ENCODE data around the gene THRB.
A peak's percentile ranks its signal among the peaks of the same experiment; 100 is the strongest.

The THRB gene

DNA sequence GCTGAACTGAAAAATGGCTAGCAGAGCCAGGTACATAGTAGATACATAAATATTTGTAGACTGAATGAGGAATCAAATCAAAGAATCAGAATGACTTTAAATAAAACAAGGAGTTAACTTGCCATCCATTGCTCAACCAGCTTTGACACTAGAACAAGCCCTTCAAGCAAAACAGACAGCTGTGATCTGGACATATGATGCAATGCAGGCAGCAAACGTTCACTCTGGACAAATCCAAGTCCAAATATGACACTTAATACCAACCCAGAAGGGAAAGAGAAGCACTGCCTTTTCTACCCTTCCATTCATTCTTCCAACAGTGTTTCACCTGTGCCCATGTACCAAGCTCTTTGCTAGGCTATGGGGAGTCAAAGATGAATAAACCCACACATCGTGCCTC, 4.5 kb downstream of the THRB start:
- DNase-seq (ENCODE audit: low spot score), result no peak

DNA sequence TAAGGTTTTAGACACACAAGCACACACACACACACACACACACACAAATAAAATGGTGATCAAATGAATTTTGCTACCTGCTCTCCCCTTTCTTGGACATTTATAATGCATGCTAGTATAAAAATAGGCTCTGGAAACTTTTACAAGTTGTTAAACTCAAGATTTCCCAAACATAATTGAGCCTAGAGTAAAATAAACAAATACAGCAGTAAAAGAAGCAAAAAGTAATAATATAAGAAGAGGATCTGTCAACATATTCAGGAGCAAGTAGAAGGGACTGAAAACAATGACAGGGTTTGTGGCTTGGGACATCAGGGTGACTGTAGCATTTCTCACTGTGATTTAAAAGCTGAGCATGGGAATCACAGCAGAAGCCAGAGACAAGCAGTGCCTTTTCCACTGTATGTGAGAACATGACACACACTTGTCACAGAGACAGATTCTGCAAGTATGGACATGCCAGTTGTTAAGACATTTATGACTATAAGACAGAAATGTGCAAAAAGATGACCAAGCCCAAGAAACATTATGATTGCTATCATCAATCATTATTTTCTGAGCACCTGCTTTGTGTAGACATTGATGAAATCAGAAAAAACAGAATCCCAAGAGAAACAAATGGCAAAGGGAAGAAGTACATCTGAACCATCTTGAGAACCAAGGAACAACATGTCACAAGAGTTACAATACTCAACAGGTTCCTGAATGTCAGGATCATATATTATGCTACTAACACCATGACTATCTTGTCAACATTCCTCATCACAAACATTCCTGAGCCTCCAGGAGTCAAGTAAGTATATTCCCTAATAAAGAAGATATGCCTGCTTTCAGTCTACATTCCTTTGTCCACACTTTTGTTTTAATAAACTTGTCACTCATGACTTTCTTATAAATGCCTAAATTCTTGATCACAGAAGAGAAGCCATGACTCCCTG, 7.1 kb downstream of the THRB start:
- DNase-seq (ENCODE audit: low spot score), result no peak

DNA sequence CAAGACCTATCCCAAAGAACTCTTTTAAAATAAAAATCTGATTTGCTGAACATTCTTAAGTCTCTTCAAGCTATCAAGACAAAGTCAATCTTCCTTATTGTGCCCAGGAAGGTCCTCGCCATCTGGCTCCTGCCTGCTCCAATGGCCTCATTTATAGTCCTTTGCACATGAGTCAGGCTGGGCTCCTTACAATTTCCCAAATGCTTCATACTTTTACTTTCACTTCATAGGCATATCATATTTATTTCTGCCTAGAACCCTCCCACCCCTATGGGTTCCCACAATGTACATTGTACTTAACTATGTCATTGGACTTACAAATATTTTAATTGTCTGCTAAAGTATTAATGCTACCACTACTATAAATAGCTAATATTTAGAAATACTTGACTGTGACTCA, 9.1 kb downstream of the THRB start:
- peak; percentile 22 for DNase-seq (ENCODE audit: low spot score)

DNA sequence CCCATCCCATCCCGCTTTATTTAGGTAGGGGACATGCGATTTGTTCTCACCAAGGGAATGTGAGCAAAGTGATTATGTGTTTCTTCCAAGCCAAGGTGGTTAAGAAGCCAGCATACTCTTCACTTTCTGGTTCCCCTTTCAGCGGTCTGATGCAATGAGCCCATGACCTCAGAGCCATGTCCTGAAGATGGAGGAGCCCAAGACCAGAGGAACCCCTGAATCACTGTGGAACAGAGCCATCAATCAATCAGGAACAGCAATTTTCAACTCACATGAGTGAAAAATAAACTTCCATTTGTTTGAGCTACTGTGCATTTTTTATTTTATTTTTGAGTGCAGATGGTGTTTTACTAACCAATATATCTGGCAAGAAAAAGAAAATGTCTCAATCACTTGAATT, 10.8 kb downstream of the THRB start:
- DNase-seq (ENCODE audit: low spot score), result no peak

DNA sequence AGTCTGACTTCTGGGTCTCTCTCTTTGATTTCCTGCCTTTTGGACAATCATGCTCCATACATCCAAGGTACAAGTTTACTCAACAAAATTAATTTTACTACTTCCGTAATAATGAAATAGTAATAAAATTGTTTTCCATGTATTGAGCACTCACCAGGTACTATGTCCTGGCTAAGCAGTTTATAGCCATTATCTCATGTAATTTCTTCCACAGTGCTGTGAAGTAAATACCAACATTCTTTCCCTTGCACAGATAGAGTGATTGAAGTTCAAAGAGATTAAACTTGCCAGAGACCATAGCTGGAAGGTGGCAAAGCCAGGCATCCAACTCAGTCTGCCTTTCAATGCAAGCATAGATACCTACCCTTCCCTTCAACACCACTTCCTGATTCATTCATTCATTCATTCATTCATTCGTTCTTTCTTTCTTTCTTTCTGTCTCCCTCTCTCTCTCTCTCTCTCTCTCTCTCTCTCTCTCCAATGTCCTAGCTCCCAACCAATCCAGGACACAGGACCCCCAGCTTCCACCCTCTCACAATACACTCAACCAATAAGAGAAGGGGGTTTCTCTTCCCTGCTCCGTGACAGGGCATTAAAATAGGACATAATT, 12.4 kb downstream of the THRB start:
- DNase-seq (ENCODE audit: low spot score), result no peak

DNA sequence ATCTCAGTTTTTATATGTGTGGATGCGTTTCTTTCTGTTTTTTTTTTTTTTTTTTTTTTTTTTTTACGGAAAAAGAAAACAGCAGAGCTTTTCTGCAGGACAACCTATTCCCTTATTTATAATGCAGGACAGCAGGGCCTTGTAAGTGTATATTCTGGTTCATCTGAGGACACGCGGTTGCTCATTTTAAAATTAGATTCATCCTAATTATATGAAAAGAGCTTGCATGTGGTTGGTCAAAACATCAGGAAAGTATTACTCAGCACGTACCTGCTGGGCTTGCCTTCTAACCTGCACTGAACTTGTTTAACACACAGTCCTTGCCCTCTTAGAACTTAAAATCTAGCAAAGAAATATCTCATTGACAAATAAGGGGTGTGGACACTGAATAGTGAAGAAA, 13.5 kb downstream of the THRB start:
- no peak for DNase-seq (ENCODE audit: low spot score)

DNA sequence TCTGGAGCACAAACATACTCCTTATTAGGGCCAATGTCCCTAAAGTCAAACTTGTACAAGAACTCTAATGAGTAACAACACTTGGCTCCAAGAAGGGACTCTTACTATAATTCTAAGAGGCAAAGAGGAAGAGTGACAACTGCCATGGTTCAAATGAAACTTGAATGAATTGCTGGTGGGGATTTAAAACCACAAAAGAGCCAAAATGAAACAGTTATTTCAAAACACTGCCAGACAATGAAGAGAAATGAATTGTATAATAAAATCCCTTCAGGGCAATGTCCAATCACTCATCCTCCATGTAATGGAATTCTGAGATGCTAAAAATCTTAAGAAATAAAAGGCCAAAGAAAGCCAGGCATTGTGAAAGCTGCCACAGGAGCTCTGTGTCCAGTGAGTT, 14.2 kb downstream of the THRB start:
- no peak for DNase-seq (ENCODE audit: low spot score)

DNA sequence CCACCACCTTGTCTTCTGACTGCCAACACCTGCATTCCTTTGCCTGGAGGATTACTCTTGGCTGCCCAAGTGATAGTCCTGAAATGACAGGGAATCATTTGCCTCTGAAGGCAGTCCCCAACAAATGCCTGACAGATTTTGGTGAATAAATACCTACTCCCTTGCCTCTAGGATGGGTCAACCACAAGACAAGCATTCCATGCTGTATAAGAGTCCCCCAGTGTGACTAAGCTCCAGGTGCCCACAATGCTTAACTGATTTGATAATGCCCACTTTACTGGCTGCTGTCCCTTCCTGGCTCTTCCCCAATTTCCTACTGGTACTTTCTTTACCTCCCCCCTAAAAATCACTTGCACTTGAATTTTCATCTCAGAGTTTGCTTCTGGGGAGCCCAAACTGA, 14.8 kb downstream of the THRB start:
- no peak for DNase-seq (ENCODE audit: low spot score)

DNA sequence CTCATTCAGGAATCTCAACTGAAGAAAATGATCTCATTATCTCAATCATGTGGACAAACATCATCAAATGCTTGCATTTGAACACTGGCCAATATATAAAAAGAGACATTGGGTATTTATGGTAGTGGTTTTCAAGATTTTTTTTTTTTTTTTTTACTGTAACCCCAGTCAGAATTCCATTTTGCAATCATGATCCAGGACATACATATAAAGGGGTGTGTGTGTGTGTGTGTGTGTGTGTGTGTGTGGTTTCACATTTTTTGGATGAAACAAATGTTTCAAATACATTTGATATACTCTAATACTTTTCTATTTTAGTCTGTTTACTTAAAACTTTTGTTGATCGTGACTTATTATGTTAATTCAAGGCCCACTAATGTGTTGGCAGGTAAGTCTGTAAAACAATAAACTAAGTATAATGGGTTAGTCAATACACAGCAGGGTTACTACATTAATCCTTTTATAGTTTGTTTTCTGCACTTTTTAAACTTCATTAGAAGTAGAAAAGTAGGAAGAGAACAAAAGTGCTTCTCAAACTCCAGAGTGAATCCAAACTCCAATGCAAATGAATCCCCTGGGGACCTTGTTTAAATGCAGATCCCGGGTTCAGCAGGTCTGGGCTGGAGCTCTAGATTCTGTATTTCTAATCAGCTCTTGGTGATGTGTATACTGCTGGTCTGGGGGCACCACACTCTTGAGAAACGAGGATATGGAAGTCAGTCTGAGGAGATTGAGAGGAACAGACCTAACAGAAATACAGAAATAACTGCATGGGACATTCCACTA, 17.6 kb downstream of the THRB start:
- DNase-seq (ENCODE audit: low spot score), result no peak

DNA sequence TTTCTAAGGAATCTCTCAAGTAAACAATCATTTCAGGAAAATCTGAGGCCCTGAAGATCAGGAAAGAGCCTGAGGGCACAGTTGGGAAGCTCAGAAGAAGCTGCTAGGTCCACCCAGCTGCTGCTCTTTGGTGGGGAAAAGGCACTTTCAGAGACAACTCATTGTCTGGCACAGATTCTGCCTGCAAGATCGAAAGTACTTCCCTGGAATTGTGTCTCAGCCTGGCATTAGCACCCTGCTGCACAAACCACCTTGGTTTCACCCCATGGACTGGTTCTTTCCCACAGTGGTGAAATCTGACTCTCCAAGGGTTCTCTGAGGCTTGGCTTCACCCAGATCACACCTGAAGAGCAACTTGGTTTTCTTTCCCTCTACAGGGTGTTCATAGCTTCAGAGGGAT, 18.7 kb downstream of the THRB start:
- peak; percentile 30 for DNase-seq (ENCODE audit: low spot score)

DNA sequence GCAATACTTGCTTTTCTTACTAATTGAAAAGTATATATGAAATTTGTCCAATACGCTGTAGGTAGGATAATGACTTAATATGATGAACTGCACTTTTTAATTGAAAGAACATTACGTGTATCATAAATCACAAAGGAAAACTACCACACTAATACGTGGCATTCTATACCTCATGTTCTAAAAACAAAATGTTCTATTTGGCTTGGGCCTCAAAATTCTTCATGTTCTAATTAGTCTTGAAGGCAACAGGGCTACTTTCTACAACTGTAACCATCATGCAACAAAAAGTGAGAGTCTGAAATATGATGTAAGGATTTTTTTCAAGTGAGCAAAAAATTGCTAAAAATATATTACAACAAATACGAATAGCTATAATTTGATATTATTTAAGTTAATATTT, 19.8 kb downstream of the THRB start:
- DNase-seq (ENCODE audit: low spot score), result no peak

DNA sequence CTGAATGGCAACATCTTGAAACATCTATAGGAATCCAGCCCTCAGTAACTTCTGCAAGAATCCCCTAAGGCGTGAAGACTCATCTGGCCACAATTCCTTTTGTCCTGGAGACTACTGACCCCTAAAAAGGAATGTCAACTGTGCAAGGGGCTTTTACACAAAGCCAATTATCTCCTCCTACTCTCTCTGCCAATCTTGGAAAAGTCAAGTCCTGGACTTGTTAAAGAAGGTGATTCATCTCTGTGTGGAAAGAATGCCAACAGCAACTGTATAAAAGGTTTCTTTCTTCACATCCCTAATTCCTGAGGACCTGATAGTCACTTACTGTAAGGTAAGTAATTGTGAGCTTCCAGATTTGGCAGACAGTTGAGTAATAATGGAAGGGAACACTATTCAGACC, 22.3 kb downstream of the THRB start:
- no peak for DNase-seq (ENCODE audit: low spot score)

DNA sequence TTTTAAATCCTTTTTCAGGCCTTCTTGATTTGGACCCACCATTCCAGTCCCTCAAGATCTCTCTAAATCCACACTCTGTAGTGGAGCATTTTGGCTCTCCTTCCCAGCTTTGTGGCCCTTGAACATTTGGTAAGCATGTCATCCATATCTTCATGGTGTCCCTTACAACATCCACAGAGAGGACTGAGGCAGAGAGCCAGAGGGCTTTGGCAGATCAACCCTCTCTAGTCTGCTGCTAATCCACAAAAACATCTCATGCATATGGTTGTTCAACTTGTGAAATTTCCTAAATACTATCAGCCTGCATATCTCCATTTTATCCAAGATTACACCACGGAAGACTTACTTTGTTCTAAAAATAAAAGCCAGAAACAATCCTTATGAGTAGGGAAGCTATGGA, 23.2 kb downstream of the THRB start:
- no peak for DNase-seq (ENCODE audit: low spot score)

DNA sequence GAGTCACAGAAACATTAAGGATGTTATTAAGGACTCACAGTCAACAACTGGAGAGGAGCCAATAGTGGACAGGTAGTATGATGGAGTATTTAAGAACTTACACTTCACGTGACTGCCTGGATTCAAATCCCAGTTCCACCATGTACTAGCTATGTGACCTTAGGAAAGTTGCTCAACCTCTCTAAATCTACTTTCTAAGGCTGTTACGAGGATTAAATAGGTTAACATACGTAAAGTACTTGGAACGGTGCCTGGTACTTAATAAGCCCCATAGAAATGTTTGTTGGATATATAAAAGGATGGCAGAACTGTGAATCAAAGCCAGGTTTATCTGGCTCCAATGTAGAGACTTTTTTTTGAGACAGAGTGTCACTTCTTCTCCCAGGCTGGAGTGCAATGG, 24.4 kb downstream of the THRB start:
- DNase-seq (ENCODE audit: low spot score), result no peak

DNA sequence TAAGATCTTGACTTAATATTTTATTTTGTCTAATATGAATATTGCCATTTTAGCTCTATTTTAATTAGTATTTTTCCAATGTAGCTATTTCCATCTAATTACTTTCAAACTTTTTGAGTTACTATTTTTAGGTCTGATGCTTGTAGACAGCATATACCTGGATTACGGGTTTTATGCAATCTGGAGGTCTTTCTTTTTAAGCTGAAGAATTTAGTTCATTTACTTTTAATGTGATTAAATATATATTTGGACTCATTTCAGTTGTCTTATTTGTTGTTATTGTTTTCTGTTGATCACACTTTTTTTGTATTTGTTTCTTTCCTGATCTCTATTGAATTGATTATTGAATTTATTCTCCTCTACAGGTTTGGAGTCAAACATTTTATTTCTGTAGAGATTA, 30.3 kb downstream of the THRB start:
- DNase-seq (ENCODE audit: low spot score), result no peak

DNA sequence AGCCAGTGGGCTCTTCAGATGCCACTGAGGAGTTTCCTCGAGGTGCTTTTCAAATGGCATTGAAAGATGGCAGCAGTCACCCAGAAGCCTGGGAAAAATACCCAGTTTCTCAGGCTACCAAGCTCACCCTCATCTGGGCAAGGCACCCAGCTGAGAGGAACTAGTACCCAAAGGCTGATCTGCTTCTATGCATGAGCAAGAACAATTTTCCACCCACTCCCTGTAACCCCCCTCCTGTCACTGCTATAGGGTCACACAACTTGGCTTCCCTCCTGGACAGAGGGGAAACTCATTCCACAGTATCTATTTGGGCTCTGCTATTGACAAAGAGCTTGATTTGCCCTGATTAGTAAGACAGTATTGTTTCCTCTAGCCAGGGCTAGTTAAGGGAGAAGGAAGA, 31.9 kb downstream of the THRB start:
- DNase-seq (ENCODE audit: low spot score), result no peak

DNA sequence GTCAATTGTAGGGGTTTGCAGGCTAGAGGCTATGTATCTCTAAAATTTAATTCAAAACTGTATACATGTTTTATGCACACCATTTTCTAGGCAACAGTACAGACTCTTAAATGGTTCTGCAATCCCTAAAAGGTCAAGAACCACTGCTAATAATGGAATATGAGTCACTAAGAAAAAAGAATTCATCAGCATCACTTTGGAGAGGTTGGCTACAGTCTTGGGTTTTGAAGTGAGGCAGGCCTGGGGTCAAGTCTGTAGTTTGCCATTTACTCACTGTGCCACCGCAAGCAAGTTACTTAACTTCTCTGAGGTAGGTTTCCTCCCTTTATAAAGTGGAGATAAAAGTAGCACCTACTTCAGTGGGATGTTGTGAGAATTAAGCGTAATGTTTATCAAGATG, 33.7 kb downstream of the THRB start:
- no peak for DNase-seq (ENCODE audit: low spot score)

DNA sequence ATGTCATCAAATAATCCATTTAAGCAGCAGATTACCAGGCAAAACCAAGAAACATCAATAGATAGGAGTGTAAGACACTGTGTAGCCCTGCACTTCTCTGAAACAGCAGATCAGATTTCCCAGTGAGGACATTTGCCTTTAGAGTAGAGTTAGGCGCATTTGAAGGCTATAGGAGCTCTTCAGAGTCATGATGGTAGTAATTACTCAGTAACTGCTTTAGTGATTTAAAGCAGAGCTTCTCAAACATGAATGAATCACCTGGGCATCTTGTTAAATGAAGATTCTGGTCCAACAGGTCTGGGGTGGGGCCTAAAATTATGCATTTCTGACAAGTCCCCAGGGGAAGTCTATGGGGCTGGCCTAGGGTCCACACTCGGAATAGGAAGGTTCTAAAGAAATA, 36.9 kb downstream of the THRB start:
- DNase-seq (ENCODE audit: low spot score), result no peak

DNA sequence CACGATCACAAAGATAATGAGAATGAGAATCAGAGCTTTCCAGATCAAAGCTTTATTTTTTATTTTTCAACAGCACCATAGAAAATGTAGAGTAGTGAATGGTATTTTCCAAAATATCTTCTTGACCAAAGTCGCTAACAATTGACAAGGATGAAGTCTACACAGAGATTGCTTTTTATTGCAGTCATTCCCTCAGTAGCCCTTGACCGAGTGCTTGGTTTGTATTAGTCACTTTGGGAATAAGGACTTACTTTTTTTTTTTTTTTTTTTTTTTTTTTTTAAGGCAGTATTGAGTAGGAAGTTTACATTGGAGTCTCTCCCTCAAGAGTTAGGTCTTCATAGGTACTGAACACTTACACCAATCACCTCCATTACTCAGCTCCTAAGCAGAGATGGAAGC, 39.8 kb downstream of the THRB start:
- DNase-seq (ENCODE audit: low spot score), result no peak

DNA sequence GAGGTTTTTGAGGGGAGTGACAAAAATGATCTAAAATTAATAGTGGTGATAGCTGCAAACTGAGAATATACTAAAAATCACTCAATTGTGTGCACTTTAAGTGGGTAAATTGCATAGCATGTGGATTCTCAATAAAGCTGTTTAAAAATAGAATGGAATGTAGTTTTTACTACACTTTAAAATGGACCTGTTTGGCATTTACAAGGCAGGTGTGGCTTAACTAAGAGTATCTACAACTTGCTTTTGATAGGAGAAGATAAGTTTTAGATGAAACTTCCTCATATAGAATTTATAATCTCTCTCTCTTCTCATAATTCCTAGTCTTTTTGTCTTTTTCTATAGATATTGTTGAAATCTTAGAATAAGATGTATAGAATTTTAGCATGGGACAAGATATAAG, 40.3 kb downstream of the THRB start:
- DNase-seq (ENCODE audit: low spot score), result no peak

DNA sequence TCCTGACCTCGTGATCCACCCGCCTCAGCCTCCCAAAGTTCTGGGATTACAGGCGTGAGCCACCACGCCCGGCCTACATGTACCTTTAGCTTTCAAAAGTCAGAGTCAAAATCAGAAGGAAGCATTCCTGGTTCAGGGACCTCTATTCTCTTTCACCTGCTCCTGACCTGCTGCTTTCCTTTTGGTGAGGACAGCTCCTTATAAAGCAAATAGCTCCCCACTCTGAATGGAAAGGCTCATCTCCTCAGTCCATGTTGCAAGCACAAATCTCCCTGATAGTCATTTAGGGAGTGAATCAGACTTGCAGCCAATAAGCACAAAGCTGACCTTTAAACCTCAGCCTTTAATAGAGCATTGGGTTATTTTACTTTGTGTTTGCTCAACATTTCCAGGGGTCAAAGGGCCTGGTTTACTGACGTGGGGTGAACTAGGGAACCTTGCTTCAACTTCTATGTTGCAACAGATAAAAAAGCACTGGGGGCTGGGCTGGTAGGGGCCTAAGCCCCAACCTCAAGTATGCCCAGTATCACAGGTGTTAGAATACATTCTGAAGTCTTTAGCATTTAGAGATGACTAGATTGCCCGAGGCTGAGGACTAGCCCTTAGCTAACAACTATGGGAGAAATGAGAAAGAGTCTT, 43.1 kb downstream of the THRB start:
- DNase-seq (ENCODE audit: low spot score), result no peak

DNA sequence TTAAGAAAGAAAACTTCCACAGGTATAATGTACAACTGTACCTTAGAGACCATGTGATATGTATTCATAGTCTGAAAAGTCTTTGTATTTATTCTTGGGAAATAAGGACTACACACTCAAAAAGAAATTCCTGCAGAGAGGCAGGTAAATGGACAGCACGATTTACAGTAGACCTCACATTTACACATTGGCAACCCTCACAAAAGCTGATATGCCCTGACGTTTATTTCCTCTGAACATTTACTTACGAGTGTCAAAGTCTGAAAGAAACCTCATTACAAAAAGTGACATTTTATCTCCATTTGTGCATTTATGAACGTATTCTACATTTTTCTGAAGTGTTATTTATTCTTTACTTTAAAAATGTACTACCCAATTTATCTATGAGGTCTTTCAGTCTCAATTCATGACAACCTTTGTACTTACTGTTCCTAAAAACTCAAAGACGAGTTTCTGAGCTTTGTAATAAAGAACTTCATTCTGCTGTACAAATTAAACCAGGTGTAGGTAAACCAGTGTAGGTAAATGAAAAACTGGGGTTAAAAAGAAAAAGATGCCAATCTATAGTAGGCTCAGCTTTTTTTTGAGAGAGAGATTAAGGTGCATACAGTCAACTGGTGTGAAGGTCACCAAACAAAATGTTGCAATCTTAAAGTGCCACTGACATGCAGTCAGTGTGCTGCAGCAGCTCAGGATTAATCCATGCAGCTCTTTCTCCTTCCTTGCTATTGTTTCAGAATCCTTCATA, 44.3 kb downstream of the THRB start:
- no peak for DNase-seq (ENCODE audit: low spot score)

Measured in AG20443 (cell line).